NT2/D1 (cell line): ENCODE measurements around the gene RAB7B.

ENCODE experiments used
- SUZ12 ChIP-seq: IDR thresholded peaks from 2 replicates; pipeline ENCODE4 v1.6.1; 2011; ENCODE audit not compliant: insufficient read length, insufficient read depth; ENCODE audit errors: extremely low read depth
- ZNF274 ChIP-seq: IDR thresholded peaks from 2 replicates; pipeline ENCODE4 v1.6.1; 2011; ENCODE audit warnings: mild to moderate bottlenecking, low read depth, low read length

- TF ChIP-seq ZNF274 (no peak), SUZ12 (no peak)
Observed at GRCh38 chr1:205990226-205990625, 13.0 kb downstream of the RAB7B start.
